ENCODE measurements around the gene FLYWCH2.

DNA sequence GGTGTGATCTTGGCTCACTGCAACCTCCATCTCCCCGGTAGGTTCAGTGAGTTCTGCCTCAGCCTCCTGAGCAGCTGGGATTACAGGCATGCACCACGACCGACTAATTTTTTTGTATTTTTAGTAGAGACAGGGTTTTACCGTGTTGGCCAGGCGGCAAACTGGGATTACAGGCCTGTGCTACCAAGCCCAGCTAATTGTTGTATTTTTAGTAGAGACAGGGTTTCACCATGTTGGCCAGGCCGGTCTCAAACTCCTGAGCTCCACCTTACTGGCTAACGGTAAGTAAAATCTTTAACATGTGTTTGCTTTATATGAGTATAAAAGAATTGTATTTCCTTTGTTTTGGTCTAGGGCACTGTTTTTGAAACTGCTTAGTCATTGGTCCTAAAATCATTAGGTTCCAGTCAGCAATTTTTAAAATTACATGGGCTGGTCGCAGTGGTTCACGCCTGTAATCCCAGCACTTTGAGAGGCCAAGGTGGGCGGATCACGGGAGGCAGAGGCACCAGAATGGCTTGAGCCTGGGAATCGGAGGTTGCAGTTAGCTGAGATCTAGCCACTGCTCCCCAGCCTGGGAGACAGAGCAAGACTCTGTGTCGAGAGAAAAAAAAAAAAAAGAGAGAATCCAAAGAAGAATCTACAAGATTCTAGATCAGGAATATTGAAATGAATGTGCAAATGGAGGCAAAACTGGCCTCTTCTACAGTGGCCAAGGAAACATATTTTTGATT is 32.3 kb downstream of the FLYWCH2 start:
- TF ChIP-seq, protein P1, sequence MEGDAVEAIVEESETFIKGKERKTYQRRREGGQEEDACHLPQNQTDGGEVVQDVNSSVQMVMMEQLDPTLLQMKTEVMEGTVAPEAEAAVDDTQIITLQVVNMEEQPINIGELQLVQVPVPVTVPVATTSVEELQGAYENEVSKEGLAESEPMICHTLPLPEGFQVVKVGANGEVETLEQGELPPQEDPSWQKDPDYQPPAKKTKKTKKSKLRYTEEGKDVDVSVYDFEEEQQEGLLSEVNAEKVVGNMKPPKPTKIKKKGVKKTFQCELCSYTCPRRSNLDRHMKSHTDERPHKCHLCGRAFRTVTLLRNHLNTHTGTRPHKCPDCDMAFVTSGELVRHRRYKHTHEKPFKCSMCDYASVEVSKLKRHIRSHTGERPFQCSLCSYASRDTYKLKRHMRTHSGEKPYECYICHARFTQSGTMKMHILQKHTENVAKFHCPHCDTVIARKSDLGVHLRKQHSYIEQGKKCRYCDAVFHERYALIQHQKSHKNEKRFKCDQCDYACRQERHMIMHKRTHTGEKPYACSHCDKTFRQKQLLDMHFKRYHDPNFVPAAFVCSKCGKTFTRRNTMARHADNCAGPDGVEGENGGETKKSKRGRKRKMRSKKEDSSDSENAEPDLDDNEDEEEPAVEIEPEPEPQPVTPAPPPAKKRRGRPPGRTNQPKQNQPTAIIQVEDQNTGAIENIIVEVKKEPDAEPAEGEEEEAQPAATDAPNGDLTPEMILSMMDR (IDR thresholded peaks at IDR 0.05; ENCODE audit: borderline replicate concordance, extremely low read depth, low read length, poor library complexity, severe bottlenecking), result no peak
- TF ChIP-seq EZH2 (IDR thresholded peaks at IDR 0.05; ENCODE audit: borderline replicate concordance, low read depth, low read length, severe bottlenecking), result no peak

Measured in DND-41 (cell line).